ENCODE measurements around the gene CELA3B.
"Not testable (repeated sequence)": the region's sequence is repeated elsewhere in the genome, so short reads cannot be mapped to it uniquely, and the experiment has no call there.

Gene CELA3B

GRCh38 chr1:22007262-22007661 lies 30.4 kb downstream of the CELA3B start:
- not testable (repeated sequence) for DNase-seq (ENCODE audit: low read depth in 2 of 2)

DNA sequence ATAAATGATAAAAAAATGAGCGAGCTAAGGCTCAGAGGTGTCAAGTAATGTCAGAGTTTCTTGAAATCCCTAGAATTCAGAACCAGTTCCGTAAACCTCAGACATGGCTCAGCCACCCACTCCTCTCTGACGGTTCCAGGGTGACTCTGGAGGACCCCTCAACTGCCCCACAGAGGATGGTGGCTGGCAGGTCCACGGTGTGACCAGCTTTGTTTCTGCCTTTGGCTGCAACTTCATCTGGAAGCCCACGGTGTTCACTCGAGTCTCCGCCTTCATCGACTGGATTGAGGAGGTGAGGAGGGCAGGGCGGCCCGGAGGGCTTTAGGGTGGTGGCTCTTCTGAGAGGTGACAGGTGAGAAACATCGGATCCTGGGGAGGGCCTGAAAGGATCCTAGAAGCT lies 32.7 kb downstream of the CELA3B start:
- not testable (repeated sequence) for DNase-seq (ENCODE audit: low read depth in 2 of 2)

DNA sequence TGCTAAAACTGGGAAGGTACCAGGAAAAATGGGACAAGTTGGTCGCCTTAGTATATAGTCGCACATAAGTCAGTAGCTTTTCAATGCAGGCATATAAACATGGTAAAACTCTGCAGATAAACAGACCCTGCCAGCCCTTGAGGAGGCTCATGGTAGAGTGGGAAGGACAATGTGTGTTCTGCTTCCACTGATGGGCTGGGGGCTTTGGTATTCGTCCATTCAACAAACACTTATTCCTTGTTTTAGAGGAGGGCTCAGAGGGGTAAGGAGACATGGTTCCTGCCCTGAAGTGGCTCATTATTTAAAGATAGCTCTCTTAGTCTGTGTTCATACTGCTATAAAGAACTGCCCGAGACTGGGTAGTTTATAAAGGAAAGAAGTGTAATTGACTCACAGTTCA lies 35.9 kb downstream of the CELA3B start:
- DNase-seq (ENCODE audit: low read depth in 2 of 2) = not testable (repeated sequence)

- not testable (repeated sequence) for DNase-seq (ENCODE audit: low read depth in 2 of 2)
Measured at GRCh38 chr1:22014575-22015206, 37.9 kb downstream of the CELA3B start.

DNA sequence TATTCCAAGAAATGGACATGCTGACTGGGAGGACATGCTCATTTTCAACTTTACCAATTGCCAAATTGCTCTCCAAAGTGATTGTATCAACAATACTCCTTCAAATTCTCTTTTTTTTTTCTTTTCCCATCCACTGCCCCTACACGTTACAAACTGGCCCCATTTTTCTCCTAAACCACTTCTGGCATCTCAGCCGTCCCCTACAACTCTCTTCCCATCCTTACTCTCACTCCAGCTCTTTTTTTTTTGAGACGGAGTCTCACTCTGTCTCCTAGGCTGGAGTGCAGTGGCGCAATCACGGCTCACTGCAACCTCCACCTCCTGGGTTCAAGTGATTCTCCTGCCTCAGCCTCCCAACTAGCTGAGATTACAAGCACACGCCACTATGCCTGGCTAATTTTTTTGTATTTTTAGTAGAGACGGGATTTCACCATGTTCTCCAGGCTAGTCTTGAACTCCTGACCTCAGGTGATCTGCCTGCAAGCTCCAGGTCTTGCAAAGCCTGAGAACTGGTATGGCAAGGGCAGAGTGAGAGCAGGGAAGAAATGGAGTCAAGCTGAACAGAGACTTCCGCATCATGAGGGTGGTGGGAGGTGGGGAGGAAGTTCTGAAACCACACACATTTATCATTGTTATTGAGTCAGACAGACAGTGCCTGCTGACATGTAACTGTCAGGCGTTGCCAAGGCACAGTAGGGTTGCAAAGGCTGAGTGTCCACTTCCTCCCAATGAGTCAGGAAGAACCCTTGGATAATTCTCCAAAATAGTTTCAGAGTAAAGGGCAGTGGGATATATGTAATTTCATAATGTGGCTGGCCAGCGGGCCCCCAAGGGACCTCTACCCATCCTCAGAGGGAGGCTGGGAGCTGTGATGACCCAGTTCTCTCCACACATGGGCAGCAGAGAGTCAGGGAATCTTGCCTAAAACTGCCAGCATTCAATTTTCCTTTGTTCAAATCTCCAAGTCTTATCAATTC lies 42.0 kb downstream of the CELA3B start:
- DNase-seq (ENCODE audit: low read depth in 2 of 2) = peak; percentile 79 to 84

DNA sequence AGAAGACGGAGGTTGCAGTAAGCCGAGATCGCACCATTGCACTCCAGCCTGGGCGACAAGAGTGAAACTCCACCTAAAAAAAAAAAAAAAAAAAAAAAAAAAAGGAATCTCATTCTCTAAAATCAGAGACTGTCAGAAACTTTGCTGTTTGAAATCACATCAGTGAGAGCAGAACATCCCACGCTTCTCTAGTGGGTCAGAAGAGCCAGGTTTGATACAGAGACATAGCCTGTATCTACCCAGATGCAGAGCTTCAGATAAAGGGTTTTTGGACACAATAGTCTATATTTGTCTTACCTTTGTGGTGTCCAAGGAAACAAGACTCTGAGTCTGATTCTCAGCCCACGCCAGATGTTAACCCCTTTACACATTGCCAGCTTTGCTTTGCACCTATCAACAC lies 44.2 kb downstream of the CELA3B start:
- no peak for DNase-seq (ENCODE audit: low read depth in 2 of 2)

DNA sequence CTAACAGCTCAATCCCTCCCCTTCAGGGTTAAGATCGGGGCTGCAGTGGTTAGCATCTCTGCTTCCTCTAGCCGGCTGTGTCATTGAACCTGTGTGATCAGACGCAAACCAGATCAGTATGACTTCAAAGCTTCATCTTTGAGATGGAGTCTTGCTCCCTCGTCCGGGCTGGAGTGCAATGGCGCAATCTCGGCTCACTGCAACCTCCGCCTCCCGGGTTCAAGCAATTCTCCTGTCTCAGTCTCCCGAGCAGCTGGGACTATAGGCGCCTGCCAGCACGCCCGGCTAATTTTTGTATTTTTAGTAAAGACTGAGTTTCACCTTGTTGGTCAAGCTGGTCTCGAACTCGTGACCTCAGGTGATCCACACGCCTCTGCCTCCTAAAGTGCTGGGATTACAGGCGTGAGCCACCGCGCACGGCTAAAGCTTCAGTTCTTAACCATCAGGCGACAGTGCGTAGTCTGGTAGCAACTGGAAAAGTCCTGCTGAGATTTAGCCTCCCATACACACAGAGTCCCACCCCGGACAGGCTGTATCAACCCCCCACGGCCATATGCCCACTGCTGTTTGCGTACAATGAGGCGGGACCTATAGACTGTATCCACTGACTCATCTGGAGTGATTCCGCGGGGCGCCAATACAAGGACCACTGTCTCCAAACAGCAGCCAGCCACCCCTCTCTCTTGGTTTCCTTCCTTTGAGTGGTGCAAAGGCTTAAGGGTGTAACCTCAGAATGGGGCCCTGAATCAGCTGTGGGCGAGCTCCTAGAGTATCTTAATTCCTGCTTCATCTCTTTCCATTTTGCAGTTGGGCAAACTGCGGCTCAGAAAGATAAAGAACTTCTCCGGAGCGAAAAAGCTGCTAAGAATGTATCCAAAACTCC lies 47.9 kb downstream of the CELA3B start:
- DNase-seq (ENCODE audit: low read depth in 2 of 2) = peak; percentile 63 to 65

DNA sequence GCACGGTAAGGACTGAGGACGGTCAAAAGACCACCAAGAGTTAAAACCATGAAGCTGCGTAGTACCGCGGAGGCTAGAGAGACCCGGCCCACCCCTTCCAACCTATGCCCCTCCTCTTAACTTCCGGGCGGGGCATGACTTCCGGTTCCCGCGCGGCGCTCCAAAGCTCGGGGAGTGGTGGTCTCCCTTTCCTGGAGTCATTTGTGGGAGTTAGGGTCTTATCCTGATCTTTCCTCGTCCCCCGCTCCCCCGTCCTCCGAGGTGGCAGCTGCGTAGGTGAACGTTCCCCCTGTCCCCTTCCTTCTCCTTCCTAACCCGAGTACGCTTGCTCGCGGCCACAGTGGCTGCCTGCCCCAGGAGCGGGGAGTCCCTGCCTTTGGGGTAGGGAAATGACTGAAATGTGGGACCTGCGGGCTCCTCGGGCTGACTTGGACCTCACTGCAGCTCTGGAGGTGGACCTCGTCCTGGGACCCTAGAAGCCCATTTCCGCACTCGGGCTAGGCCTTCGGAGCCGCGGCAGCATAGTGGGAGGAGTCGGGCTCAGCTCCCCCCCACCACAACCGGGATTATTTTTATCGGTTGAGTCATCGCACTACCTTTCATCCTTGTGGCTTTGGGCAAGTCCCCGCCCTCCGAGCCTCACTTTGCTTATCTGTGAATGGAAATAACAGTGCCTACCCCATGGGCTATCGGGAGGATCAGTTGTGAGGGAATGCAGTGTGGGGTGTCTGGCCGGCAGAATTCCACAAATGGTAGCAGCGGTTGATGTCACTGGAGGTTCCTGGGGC lies 48.7 kb downstream of the CELA3B start:
- peak; percentile 65 to 73 for DNase-seq (ENCODE audit: low read depth in 2 of 2)

DNA sequence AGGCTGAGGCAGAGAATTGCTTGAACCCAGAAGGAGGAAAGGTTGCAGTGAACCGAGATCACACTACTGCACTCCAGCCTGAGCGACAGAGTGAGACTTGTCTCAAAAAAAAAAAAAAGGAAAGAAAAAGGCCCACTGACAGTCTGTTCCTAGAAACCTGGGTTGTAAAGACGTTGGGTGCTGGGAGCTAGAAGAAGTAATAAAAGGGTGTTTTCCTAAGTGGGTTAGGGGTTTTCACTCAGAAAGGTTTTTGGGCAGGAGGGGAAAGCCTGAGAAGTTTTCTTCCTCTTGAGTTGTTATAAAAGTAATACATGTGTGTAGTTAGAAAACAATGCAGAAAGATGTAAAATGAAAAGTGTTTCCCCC lies 50.1 kb downstream of the CELA3B start:
- no peak for DNase-seq (ENCODE audit: low read depth in 2 of 2)

DNA sequence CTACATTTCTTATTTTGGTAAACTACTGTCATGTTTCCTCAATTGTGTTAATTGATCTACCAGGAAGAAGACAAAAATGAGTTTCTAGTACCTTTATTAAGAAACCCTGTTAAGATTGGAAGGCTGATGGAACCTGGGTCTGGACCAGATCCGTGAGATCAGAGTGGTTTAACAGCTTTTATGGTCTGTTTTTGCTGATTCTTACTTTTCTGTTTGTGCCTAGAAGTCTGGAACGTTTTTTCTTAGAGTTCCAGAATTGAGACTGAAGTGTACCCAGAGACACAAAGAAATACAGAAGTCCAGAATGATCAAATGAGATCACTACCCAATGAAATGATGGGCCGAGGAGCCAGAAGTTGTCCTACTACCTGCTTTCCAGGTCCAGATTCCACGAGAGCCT lies 53.2 kb downstream of the CELA3B start:
- no peak for DNase-seq (ENCODE audit: low read depth in 2 of 2)

DNA sequence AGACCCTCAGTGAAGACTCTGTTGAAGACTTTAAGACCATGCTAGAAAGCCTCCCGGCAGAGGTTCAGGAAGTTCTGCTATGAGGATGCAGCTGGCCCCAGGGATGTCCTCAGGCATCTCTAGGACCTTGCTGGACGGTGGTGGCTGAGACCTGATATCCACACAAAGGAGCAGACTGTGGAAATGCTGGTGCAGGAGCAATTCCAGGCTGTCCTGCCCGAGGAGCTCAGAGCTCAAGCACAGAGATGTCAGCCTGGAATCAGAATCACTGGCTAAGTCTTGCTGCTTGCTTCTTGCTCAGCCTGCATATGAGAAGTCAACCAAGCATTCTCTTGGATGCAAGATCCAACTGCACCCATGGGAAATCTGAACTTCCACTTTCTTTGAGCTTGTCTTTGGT lies 53.7 kb downstream of the CELA3B start:
- no peak for DNase-seq (ENCODE audit: low read depth in 2 of 2)

- no peak for DNase-seq (ENCODE audit: low read depth in 2 of 2)
Measured at GRCh38 chr1:22031214-22031962, 54.6 kb downstream of the CELA3B start.

GRCh38 chr1:22034834-22035233 lies 58.0 kb downstream of the CELA3B start:
- not testable (repeated sequence) for DNase-seq (ENCODE audit: low read depth in 2 of 2)

DNA sequence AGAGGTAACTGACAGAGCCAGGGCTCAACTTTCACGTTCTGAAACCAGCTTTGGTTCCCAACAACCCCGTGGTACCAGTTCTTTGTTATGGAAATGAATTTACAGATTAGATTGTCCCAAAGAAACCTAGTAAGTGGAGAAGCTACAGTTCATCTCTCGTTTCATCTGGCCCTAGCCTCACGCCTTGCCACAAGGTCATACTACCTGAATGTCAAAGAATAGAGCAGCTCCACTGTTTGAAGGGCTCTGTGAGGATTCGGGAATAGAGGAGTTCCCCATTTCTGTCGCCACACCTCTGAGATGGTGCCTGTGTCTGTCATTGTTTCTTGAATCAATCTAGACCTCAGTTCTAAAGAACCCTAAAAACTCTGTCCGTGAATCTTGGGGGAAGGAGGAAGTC lies 60.7 kb downstream of the CELA3B start:
- DNase-seq (ENCODE audit: low read depth in 2 of 2) = no peak

- DNase-seq (ENCODE audit: low read depth in 2 of 2) = no peak
Measured at GRCh38 chr1:22038036-22038435, 61.2 kb downstream of the CELA3B start.
